GM23338 (cell line): ENCODE data around the gene RNF181. TPM values are rescaled to one million over a fixed set of nuclear protein-coding genes. Genes with fewer than 3 reads are reported as not detected.

Source experiments
- ATAC-seq: fragments of 200-7000 bp; cut with Tn5 transposase; 3 replicates; pipeline ENCODE4 v1.9.1; 2020
- DNase-seq: peaks from one replicate; pipeline ENCODE4 v3.0.0-alpha.2; 2015; ENCODE audit warnings: low spot score
- H2AFZ ChIP-seq: fragments of 200-600 bp; sonication (generic); 2 replicates; pipeline ENCODE4 v1.8.0; 2016; ENCODE audit warnings: antibody characterized with exemption, mild to moderate bottlenecking, moderate library complexity
- H3F3A ChIP-seq: fragments of 200-600 bp; sonication (generic); replicated peaks from 2 replicates; pipeline ENCODE4 v1.8.0; 2017; ENCODE audit warnings: antibody characterized with exemption, mixed run types, low read depth
- H3K27ac ChIP-seq: fragments of 200-600 bp; sonication (generic); 2 replicates; pipeline ENCODE4 v1.6.1; 2016; ENCODE audit warnings: low read depth
- H3K27me3 ChIP-seq: fragments of 200-600 bp; sonication (generic); 2 replicates; pipeline ENCODE4 v1.8.0; 2016; ENCODE audit warnings: mild to moderate bottlenecking, mixed run types, moderate library complexity; ENCODE audit not compliant: insufficient read depth
- H3K36me3 ChIP-seq: fragments of 200-600 bp; sonication (generic); 2 replicates; pipeline ENCODE4 v1.8.0; 2016; ENCODE audit warnings: mild to moderate bottlenecking; ENCODE audit not compliant: insufficient read depth
- H3K4me1 ChIP-seq: fragments of 200-600 bp; sonication (generic); 2 replicates; pipeline ENCODE4 v1.8.0; 2016; ENCODE audit warnings: mild to moderate bottlenecking, moderate library complexity; ENCODE audit not compliant: insufficient read depth
- H3K4me2 ChIP-seq: fragments of 200-600 bp; sonication (generic); 2 replicates; pipeline ENCODE4 v1.7.1; 2017; ENCODE audit warnings: mixed run types
- H3K4me3 ChIP-seq: fragments of 200-600 bp; sonication (generic); 2 replicates; pipeline ENCODE4 v1.6.1; 2016; ENCODE audit warnings: mixed run types
- H3K79me2 ChIP-seq: fragments of 200-600 bp; sonication (generic); replicated peaks from 2 replicates; pipeline ENCODE4 v1.8.0; 2017; ENCODE audit warnings: mild to moderate bottlenecking; ENCODE audit not compliant: insufficient read depth
- H3K9me2 ChIP-seq: fragments of 200-600 bp; sonication (generic); 2 replicates; pipeline ENCODE4 v1.8.0; 2017; ENCODE audit not compliant: insufficient read depth
- H4K20me1 ChIP-seq: fragments of 200-600 bp; sonication (generic); replicated peaks from 2 replicates; pipeline ENCODE4 v1.8.0; 2017; ENCODE audit warnings: mild to moderate bottlenecking; ENCODE audit not compliant: insufficient read depth
- H3K27ac Mint-ChIP-seq: 2 replicates; pipeline ENCODE4 v1.8.0; 2020; ENCODE audit warnings: inconsistent platforms, mild to moderate bottlenecking, moderate library complexity, mixed read lengths
- H3K27me3 Mint-ChIP-seq: 3 replicates; pipeline ENCODE4 v1.8.0; 2022; ENCODE audit warnings: low read depth, mild to moderate bottlenecking, moderate library complexity, mixed read lengths, inconsistent platforms; ENCODE audit not compliant: insufficient read depth, poor library complexity
- H3K36me3 Mint-ChIP-seq: 3 replicates; pipeline ENCODE4 v1.8.0; 2021; ENCODE audit warnings: low read depth, mild to moderate bottlenecking, inconsistent platforms, moderate library complexity, mixed read lengths
- H3K4me1 Mint-ChIP-seq: 3 replicates; pipeline ENCODE4 v1.8.0; 2020; ENCODE audit warnings: mild to moderate bottlenecking, inconsistent platforms, mixed read lengths
- H3K4me3 Mint-ChIP-seq: 3 replicates; pipeline ENCODE4 v1.8.0; 2021; ENCODE audit warnings: moderate library complexity, mild to moderate bottlenecking, inconsistent platforms, mixed read lengths
- H3K9me3 Mint-ChIP-seq: 3 replicates; pipeline ENCODE4 v1.8.0; 2020; ENCODE audit warnings: moderate library complexity, mild to moderate bottlenecking, inconsistent platforms, mixed read lengths
- CREB1 ChIP-seq: fragments of 250-450 bp; sonication (Bioruptor Pico); IDR thresholded peaks from 2 replicates; pipeline ENCODE4 v1.5.0; 2020; ENCODE audit warnings: low read depth, mild to moderate bottlenecking, moderate library complexity
- EZH2 ChIP-seq: fragments of 200-600 bp; sonication (generic); IDR thresholded peaks from one replicate; pipeline ENCODE4 v1.8.0; 2017; ENCODE audit warnings: antibody characterized with exemption, mild to moderate bottlenecking, low read depth; ENCODE audit not compliant: unreplicated experiment
- EZH2phosphoT487 ChIP-seq: fragments of 200-600 bp; sonication (generic); IDR thresholded peaks from one replicate; pipeline ENCODE4 v1.8.1; 2018; ENCODE audit warnings: antibody characterized with exemption; ENCODE audit not compliant: unreplicated experiment
- JUNB ChIP-seq: IDR thresholded peaks from one replicate; pipeline ENCODE4 v1.6.1; 2016; ENCODE audit warnings: antibody characterized with exemption; ENCODE audit not compliant: unreplicated experiment
- NANOG ChIP-seq: IDR thresholded peaks from 2 replicates; pipeline ENCODE4 v1.6.1; 2016; ENCODE audit warnings: antibody characterized with exemption, borderline replicate concordance
- POLR2AphosphoS5 ChIP-seq: IDR thresholded peaks from 2 replicates; pipeline ENCODE4 v1.6.1; 2016; ENCODE audit warnings: antibody characterized with exemption, low read depth
- STAT1 ChIP-seq: IDR thresholded peaks from one replicate; pipeline ENCODE4 v1.6.1; 2016; ENCODE audit warnings: antibody characterized with exemption; ENCODE audit not compliant: unreplicated experiment
- ZNF114 ChIP-seq: fragments of 250-450 bp; sonication (Bioruptor Pico); IDR thresholded peaks from 2 replicates; pipeline ENCODE4 v1.5.0; 2020; ENCODE audit warnings: mild to moderate bottlenecking, moderate library complexity
- ZNF331 ChIP-seq: fragments of 250-450 bp; sonication (Bioruptor Pico); IDR thresholded peaks from 2 replicates; pipeline ENCODE4 v1.5.0; 2020; ENCODE audit warnings: low read depth, mild to moderate bottlenecking, moderate library complexity
- polyA plus RNA-seq: library from polyadenylated mRNA; unstranded; fragments of >200 nt; fragmentation: Nextera tagmentation; extraction: Ambion mirVana; gene quantifications from 2 replicates; pipeline ENCODE4 v1.2.1, GENCODE V29; 2016
- total RNA-seq: library from RNA; depleted of rRNA; stranded (reverse); fragments of >200 nt; shearing (Covaris generic); gene quantifications from 2 replicates; pipeline ENCODE4 v1.2.3, GENCODE V29; 2014
- TF ChIP-seq, protein P1 (sequence below): IDR thresholded peaks from one replicate; pipeline ENCODE4 v1.6.1; 2018; ENCODE audit warnings: antibody characterized with exemption; ENCODE audit not compliant: unreplicated experiment
- TF ChIP-seq, protein P2 (sequence below): fragments of 250-450 bp; sonication (Bioruptor Pico); IDR thresholded peaks from 2 replicates; pipeline ENCODE4 v1.5.0; 2020; ENCODE audit warnings: mild to moderate bottlenecking, moderate library complexity
- TF ChIP-seq, protein P3 (sequence below), 2 experiments: fragments of 200-600 bp in 1 of 2; sonication (generic) in 1 of 2; conservative IDR thresholded peaks; 2 replicates each; pipeline versions ENCODE4 v1.5.1 to v1.6.1; 2016 to 2017; ENCODE audit warnings: antibody characterized with exemption in 2 of 2, low read depth in 2 of 2, mild to moderate bottlenecking in 2 of 2, moderate library complexity in 1 of 2
- TF ChIP-seq, protein P4 (sequence below): IDR thresholded peaks from 2 replicates; pipeline ENCODE4 v1.6.1; 2016; ENCODE audit warnings: antibody characterized with exemption

Gene RNF181
- total and polyA plus RNA-seq, 2 experiments from 2014 or later = 114 to 260 TPM

DNA sequence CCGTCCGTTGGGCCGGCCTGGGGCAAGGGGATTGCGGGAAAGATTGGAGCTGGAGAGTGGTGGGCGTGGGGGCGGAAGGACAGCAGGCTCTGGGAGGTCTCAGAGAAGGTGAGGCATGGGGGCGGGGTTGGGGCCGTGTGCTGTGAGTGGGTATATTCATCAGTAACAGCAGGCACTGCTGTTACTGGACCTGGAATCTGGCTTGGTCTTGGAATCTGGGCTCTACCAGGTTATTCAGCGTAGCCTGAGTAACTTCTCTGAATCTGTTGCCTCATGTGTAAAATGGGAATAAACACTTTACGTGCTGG lies 435 bp downstream of the RNF181 start:
- peaks cover 14% of the 10 kb centered on the region for H3K79me2 ChIP-seq
- Mint-ChIP-seq H3K27ac (peak overlapping the region; percentile 90), H3K4me1 (peaks cover 8% of the 10 kb centered on the region; the same call in 2 of the 3 replicates), H3K27me3 (peaks cover 20% of the 10 kb centered on the region), H3K4me3 (peak overlapping the region; percentile 92), H3K9me3 (no peaks in the 10 kb centered on the region), H3K36me3 (peaks cover 7% of the 10 kb centered on the region; the same call in 1 of the 3 replicates)
- no peaks in the 10 kb centered on the region for H3K27me3 ChIP-seq
- TF ChIP-seq, protein P1, sequence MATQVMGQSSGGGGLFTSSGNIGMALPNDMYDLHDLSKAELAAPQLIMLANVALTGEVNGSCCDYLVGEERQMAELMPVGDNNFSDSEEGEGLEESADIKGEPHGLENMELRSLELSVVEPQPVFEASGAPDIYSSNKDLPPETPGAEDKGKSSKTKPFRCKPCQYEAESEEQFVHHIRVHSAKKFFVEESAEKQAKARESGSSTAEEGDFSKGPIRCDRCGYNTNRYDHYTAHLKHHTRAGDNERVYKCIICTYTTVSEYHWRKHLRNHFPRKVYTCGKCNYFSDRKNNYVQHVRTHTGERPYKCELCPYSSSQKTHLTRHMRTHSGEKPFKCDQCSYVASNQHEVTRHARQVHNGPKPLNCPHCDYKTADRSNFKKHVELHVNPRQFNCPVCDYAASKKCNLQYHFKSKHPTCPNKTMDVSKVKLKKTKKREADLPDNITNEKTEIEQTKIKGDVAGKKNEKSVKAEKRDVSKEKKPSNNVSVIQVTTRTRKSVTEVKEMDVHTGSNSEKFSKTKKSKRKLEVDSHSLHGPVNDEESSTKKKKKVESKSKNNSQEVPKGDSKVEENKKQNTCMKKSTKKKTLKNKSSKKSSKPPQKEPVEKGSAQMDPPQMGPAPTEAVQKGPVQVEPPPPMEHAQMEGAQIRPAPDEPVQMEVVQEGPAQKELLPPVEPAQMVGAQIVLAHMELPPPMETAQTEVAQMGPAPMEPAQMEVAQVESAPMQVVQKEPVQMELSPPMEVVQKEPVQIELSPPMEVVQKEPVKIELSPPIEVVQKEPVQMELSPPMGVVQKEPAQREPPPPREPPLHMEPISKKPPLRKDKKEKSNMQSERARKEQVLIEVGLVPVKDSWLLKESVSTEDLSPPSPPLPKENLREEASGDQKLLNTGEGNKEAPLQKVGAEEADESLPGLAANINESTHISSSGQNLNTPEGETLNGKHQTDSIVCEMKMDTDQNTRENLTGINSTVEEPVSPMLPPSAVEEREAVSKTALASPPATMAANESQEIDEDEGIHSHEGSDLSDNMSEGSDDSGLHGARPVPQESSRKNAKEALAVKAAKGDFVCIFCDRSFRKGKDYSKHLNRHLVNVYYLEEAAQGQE = no peak
- no peak for TF ChIP-seq ZNF114 (CRISPR knock-in tag)
- TF ChIP-seq, protein P2, sequence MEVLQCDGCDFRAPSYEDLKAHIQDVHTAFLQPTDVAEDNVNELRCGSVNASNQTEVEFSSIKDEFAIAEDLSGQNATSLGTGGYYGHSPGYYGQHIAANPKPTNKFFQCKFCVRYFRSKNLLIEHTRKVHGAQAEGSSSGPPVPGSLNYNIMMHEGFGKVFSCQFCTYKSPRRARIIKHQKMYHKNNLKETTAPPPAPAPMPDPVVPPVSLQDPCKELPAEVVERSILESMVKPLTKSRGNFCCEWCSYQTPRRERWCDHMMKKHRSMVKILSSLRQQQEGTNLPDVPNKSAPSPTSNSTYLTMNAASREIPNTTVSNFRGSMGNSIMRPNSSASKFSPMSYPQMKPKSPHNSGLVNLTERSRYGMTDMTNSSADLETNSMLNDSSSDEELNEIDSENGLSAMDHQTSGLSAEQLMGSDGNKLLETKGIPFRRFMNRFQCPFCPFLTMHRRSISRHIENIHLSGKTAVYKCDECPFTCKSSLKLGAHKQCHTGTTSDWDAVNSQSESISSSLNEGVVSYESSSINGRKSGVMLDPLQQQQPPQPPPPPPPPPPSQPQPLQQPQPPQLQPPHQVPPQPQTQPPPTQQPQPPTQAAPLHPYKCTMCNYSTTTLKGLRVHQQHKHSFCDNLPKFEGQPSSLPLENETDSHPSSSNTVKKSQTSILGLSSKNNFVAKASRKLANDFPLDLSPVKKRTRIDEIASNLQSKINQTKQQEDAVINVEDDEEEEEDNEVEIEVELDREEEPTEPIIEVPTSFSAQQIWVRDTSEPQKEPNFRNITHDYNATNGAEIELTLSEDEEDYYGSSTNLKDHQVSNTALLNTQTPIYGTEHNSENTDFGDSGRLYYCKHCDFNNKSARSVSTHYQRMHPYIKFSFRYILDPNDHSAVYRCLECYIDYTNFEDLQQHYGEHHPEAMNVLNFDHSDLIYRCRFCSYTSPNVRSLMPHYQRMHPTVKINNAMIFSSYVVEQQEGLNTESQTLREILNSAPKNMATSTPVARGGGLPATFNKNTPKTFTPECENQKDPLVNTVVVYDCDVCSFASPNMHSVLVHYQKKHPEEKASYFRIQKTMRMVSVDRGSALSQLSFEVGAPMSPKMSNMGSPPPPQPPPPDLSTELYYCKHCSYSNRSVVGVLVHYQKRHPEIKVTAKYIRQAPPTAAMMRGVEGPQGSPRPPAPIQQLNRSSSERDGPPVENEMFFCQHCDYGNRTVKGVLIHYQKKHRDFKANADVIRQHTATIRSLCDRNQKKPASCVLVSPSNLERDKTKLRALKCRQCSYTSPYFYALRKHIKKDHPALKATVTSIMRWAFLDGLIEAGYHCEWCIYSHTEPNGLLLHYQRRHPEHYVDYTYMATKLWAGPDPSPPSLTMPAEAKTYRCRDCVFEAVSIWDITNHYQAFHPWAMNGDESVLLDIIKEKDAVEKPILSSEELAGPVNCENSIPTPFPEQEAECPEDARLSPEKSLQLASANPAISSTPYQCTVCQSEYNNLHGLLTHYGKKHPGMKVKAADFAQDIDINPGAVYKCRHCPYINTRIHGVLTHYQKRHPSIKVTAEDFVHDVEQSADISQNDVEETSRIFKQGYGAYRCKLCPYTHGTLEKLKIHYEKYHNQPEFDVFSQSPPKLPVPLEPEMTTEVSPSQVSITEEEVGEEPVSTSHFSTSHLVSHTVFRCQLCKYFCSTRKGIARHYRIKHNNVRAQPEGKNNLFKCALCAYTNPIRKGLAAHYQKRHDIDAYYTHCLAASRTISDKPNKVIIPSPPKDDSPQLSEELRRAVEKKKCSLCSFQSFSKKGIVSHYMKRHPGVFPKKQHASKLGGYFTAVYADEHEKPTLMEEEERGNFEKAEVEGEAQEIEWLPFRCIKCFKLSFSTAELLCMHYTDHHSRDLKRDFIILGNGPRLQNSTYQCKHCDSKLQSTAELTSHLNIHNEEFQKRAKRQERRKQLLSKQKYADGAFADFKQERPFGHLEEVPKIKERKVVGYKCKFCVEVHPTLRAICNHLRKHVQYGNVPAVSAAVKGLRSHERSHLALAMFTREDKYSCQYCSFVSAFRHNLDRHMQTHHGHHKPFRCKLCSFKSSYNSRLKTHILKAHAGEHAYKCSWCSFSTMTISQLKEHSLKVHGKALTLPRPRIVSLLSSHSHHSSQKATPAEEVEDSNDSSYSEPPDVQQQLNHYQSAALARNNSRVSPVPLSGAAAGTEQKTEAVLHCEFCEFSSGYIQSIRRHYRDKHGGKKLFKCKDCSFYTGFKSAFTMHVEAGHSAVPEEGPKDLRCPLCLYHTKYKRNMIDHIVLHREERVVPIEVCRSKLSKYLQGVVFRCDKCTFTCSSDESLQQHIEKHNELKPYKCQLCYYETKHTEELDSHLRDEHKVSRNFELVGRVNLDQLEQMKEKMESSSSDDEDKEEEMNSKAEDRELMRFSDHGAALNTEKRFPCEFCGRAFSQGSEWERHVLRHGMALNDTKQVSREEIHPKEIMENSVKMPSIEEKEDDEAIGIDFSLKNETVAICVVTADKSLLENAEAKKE (CRISPR knock-in tag) = no peak
- no peak for TF ChIP-seq POLR2AphosphoS5
- no peak for TF ChIP-seq CREB1
- TF ChIP-seq EZH2phosphoT487 = no peak
- TF ChIP-seq, protein P3, sequence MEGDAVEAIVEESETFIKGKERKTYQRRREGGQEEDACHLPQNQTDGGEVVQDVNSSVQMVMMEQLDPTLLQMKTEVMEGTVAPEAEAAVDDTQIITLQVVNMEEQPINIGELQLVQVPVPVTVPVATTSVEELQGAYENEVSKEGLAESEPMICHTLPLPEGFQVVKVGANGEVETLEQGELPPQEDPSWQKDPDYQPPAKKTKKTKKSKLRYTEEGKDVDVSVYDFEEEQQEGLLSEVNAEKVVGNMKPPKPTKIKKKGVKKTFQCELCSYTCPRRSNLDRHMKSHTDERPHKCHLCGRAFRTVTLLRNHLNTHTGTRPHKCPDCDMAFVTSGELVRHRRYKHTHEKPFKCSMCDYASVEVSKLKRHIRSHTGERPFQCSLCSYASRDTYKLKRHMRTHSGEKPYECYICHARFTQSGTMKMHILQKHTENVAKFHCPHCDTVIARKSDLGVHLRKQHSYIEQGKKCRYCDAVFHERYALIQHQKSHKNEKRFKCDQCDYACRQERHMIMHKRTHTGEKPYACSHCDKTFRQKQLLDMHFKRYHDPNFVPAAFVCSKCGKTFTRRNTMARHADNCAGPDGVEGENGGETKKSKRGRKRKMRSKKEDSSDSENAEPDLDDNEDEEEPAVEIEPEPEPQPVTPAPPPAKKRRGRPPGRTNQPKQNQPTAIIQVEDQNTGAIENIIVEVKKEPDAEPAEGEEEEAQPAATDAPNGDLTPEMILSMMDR (conservative IDR thresholded peaks at IDR 0.05; ENCODE audit: low read depth in 2 of 2) = no peak
- no peak for TF ChIP-seq JUNB
- TF ChIP-seq ZNF331 (CRISPR knock-in tag) = no peak
- TF ChIP-seq STAT1 = no peak
- TF ChIP-seq NANOG = no peak
- TF ChIP-seq, protein P4, sequence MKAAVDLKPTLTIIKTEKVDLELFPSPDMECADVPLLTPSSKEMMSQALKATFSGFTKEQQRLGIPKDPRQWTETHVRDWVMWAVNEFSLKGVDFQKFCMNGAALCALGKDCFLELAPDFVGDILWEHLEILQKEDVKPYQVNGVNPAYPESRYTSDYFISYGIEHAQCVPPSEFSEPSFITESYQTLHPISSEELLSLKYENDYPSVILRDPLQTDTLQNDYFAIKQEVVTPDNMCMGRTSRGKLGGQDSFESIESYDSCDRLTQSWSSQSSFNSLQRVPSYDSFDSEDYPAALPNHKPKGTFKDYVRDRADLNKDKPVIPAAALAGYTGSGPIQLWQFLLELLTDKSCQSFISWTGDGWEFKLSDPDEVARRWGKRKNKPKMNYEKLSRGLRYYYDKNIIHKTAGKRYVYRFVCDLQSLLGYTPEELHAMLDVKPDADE = no peak
- TF ChIP-seq EZH2 = no peak
- H3F3A ChIP-seq = no peaks in the 10 kb centered on the region
- H4K20me1 ChIP-seq = 0 out of 2 replicates have a peak, but pooled peaks cover 5% of the 10 kb centered on the region
- no peaks in the 10 kb centered on the region for H3K9me2 ChIP-seq
- peak overlapping the region; percentile 74 for H3K4me3 ChIP-seq
- H3K36me3 ChIP-seq = no peaks in the 10 kb centered on the region; the same call in 1 of the 2 replicates
- H3K4me1 ChIP-seq = peaks cover 6% of the 10 kb centered on the region
- no peak overlapping the region; the same call in 1 of the 2 replicates for H2AFZ ChIP-seq
- no peak overlapping the region for H3K27ac ChIP-seq
- peak overlapping the region; percentile 82 for H3K4me2 ChIP-seq
- ATAC-seq (peak; percentile 18), DNase-seq (peak; percentile 48)
